Pons (tissue), 1 donor: ENCODE data around the gene ANGPTL7.
"Not testable (repeated sequence)": the region's sequence is repeated elsewhere in the genome, so short reads cannot be mapped to it uniquely, and the experiment has no call there.

Source experiments
- DNase-seq: peaks from one replicate; pipeline ENCODE4 v3.0.0-alpha.2; 2016; ENCODE audit warnings: low spot score

ANGPTL7 gene, protein sequence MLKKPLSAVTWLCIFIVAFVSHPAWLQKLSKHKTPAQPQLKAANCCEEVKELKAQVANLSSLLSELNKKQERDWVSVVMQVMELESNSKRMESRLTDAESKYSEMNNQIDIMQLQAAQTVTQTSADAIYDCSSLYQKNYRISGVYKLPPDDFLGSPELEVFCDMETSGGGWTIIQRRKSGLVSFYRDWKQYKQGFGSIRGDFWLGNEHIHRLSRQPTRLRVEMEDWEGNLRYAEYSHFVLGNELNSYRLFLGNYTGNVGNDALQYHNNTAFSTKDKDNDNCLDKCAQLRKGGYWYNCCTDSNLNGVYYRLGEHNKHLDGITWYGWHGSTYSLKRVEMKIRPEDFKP

GRCh38 chr1:11188858-11189451 is at the start of gene ANGPTL7:
Gene ANGPTL7, plus strand, starts transcription at chr1:11189355. Its CDS starts 225 bp downstream, at chr1:11189580.
- no peak for DNase-seq

- DNase-seq: no peak
Observed at GRCh38 chr1:11142618-11143391, 46.4 kb upstream of the ANGPTL7 start.

GRCh38 chr1:11143401-11143800 is 45.8 kb upstream of the ANGPTL7 start:
- no peak for DNase-seq

DNA sequence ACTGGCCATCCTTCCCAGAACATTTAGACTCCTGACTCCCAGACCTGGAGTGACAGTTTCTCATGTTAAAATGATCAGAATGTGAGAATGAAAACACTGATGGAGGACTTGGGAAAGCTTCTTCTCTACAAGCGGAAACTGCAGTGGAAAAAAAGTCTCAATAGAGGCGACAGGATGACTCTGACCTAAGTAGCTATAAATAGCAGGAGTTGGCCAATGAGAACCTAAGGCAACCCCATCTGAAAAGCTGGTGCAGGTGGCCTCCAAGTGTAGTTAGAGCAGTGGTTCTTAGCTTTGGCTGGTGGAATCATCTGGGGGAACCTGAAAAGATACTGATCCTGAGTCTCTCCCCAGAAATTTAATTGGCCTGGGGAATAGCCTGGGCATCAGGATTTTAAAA is 45.2 kb upstream of the ANGPTL7 start:
- no peak for DNase-seq

GRCh38 chr1:11144570-11145256 is 44.4 kb upstream of the ANGPTL7 start:
- no peak for DNase-seq

DNA sequence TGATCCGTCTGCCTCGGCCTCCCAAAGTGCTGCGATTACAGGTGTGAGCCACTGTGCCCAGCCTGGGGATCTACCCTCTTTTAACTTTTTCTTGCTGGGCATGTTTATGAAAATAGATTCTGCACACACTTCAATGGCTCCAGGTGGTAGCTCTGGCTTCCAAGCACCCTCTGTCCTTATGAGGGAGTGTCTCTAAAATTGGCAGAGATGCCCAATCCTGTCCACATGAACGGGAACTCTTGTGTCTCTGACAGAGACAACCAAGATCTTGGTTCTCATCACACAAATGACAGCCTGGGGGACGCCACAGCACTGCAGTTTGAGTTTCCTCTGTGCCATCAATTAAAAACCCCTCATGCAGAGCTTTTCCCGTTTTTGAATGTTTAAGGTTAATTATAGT is 43.4 kb upstream of the ANGPTL7 start:
- no peak for DNase-seq

GRCh38 chr1:11147197-11147770 is 41.9 kb upstream of the ANGPTL7 start:
- no peak for DNase-seq

GRCh38 chr1:11150326-11150725 is 38.8 kb upstream of the ANGPTL7 start:
- no peak for DNase-seq

DNA sequence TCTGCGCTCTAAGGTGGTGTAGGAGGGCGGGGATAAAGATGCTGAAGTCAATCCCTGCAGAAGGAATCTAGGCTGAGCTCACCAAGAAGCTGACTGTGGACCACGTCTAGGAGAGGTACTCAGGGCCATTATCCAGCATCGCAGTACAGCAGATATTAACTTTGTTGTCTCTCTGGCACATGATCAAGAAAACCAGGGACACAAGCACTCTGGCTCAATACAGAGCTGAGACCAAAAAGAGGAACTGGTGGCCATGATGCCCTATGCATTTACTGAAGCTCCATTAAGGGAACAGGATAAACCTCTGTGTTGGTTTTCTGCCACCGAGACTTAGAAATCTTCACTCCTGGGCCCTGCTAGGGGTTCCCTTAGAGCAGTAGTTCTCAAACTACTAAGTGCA is 38.0 kb upstream of the ANGPTL7 start:
- DNase-seq: no peak

- DNase-seq: no peak
Observed at GRCh38 chr1:11151826-11152612, 37.1 kb upstream of the ANGPTL7 start.

GRCh38 chr1:11152755-11153154 is 36.4 kb upstream of the ANGPTL7 start:
- DNase-seq: no peak

DNA sequence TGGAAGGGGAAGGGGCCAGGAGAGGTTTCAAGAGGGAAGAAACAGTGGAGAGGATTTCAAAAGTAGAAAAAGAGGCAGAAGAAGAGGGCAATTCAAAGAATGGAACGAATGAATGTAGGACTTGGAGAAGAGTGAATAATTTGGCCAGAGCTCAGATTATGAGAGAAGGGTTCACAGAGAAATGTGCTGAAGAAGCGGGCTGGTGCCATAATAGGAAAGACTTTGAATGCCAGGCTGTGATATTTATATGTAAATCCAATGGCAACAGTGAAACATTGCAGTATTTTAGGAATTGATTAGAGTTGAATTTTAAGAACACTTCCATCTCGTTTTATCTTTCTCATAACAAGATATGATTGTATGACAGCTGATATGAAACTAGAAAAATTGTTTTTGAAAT is 36.0 kb upstream of the ANGPTL7 start:
- DNase-seq: no peak

DNA sequence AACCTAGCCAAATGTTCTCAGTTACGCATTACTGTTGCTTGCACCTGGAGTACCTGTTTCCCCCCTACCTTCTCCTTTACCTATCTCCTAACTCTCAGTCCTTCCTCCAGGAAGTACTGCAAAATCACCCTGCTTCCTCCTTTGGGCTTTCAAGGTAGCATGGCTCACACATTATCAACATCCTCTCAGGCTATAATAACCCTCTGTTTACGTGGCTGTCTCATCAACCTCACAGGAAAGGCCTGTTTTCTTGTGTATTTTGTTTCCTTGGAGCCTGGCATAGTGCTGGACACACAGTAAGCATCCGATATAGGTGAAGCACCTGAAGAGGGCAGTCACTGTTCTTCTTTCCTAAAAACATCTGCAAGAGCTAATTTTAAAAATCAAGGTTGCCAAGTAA is 32.7 kb upstream of the ANGPTL7 start:
- DNase-seq: no peak

- no peak for DNase-seq
Observed at GRCh38 chr1:11156963-11157362, 32.2 kb upstream of the ANGPTL7 start.

DNA sequence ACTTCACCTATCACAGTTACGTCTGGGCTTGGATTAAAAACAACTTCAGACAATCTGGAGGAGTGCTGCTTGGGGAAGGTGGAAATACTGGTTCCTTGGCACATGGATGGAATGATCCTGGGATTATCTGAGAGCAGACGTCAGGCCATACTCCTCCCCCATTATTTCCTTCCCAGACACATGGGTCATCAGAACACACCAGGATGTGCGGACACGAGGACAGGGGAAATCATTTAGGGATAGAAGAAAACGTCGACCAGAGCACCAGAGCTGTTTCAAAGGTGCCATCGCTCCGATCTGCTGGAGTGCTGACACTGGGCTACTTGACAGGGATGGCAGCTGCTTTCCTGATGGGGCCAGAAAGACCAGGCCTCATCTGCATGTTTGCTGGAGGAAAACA is 31.8 kb upstream of the ANGPTL7 start:
- DNase-seq: no peak

GRCh38 chr1:11157867-11158266 is 31.3 kb upstream of the ANGPTL7 start:
- peak; percentile 26 for DNase-seq

DNA sequence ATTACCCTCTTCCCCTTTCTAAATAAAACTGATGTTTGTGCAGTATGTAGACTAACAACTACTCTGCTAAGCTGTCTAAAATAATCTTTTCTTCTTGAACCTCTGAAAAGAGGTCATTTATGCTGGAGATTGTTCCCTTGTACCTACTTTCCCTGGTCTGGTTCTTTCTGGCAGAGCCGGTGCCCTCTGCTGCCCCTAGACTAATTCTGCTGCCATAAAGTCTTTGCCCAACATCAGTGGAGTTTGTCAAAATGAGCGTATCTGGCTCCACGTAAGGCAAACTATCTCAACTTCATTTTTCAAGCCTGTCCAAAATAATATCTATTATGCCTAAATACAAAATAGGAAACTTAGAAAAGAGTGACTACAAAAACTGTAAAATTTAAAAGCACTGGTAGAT is 30.9 kb upstream of the ANGPTL7 start:
- no peak for DNase-seq

DNA sequence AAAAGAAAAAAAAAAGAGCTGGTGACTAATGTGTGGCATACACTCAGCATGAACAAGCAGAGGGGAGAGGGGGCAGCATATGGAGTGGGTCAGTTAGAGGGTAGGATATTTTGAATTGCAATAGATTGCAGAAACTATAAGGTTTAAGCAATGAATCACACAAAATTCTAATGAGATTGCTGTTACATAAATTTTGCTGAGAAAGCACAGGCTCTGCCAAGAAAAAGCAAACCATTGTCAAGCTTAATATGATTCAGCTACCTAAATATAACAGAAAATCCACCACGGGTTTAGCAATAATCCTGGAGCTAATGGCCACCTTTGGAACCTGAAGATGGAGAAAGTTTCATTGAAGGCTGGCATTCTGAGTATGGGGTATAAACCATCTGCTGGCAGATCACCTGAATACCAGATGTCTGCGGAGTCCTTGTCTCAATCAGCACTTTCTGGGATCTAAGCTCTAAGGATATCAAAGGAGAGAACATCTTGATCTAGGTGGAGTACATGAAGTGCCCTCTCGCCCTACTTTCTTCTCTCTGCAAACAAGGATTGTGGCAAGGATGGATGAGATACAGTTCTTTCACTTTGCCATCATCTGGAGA is 30.3 kb upstream of the ANGPTL7 start:
- DNase-seq: no peak

GRCh38 chr1:11162752-11163151 is 26.4 kb upstream of the ANGPTL7 start:
- DNase-seq: not testable (repeated sequence)

- DNase-seq: not testable (repeated sequence)
Observed at GRCh38 chr1:11166744-11167143, 22.4 kb upstream of the ANGPTL7 start.

GRCh38 chr1:11168731-11169130 is 20.4 kb upstream of the ANGPTL7 start:
- no peak for DNase-seq
